K562 (cell line): ENCODE results near the gene LTBP2. TPM values are rescaled to one million over a fixed set of nuclear protein-coding genes. Genes with fewer than 3 reads are reported as not detected.

ENCODE experiments used
- ATAC-seq: fragments of 200-7000 bp; cut with Tn5 transposase; 3 replicates; pipeline ENCODE4 v1.9.1; 2020; ENCODE audit warnings: moderate library complexity
- BruUV-seq: library from RNA; stranded (reverse); fragments of 400-500 nt; replicated peaks from 2 replicates; lab custom pipeline; 2021; lab: Mats Ljungman, UMichigan
- CTCF ChIA-PET: fragments of 300-600 bp; formaldehyde crosslinking; extraction: SDS; loops from one replicate; lab custom pipeline; 2021; ENCODE audit warnings: low intra/inter-chr PET ratio; lab: Yijun Ruan, JAX
- POLR2A ChIA-PET: fragments of 300-600, 350-650 bp; sonication (Branson Sonifier 250); formaldehyde crosslinking; extraction: SDS; loops from one replicate; lab custom pipeline; 2021; ENCODE audit warnings: antibody characterized with exemption, inconsistent platforms; lab: Yijun Ruan, JAX
- DNase-seq, 4 experiments: peaks; one replicate each; pipeline versions ENCODE4 v3.0.0 to v3.0.0-alpha.2; 2011 to 2018; ENCODE audit warnings: low spot score in 3 of 4, mixed read lengths in 3 of 4; ENCODE audit errors: extremely low read depth in 1 of 4
- FAIRE-seq: peaks from 2 replicates; lab custom pipeline; 2011; peaks lifted over from hg19 to GRCh38; lab: Jason Lieb, UNC
- H2AFZ ChIP-seq: 2 replicates; pipeline ENCODE4 v1.6.0; 2011; ENCODE audit warnings: low read depth, low read length, control low read depth, inconsistent platforms
- H3K27ac ChIP-seq: fragments of 200-600 bp; 3 replicates; pipeline ENCODE4 v1.8.0; 2011; ENCODE audit warnings: low read depth, mild to moderate bottlenecking, control low read depth, inconsistent platforms, low read length, moderate library complexity, mixed read lengths; ENCODE audit errors: extremely low read depth
- H3K27me3 ChIP-seq, 2 experiments: fragments of 300-600 bp in 1 of 2; 2 replicates in 1 of 2; 3 replicates in 1 of 2; pipeline versions ENCODE4 v1.6.0 to v1.8.0; 2011; ENCODE audit warnings: inconsistent platforms in 2 of 2, low read length in 2 of 2, mild to moderate bottlenecking in 1 of 2, mixed read lengths in 1 of 2, moderate library complexity in 1 of 2; ENCODE audit not compliant: control insufficient read depth in 2 of 2, insufficient read depth in 2 of 2
- H3K36me3 ChIP-seq: fragments of 300-600 bp; 3 replicates; pipeline ENCODE4 v1.8.0; 2011; ENCODE audit warnings: mild to moderate bottlenecking, low read length, inconsistent platforms; ENCODE audit not compliant: control insufficient read depth, insufficient read depth
- H3K4me1 ChIP-seq, 2 experiments: fragments of 200-600 bp in 1 of 2; replicated peaks in 1 of 2; 2 replicates in 1 of 2; 3 replicates in 1 of 2; pipeline versions ENCODE4 v1.5.1 to v1.8.0; 2011; ENCODE audit warnings: inconsistent platforms in 2 of 2, low read length in 2 of 2, mild to moderate bottlenecking in 1 of 2, mixed read lengths in 1 of 2, moderate library complexity in 1 of 2; ENCODE audit not compliant: control insufficient read depth in 2 of 2, insufficient read depth in 2 of 2
- H3K4me2 ChIP-seq: 2 replicates; pipeline ENCODE4 v1.6.1; 2011; ENCODE audit warnings: low read length, control low read depth, inconsistent platforms, mixed read lengths; ENCODE audit not compliant: insufficient read depth
- H3K4me3 ChIP-seq: fragments of 200-600 bp; sonication (generic), shearing (Covaris generic); 2 replicates; pipeline ENCODE4 v1.5.1; 2016; ENCODE audit warnings: control low read depth, inconsistent platforms
- H3K79me2 ChIP-seq: fragments of 200-600 bp; 3 replicates; pipeline ENCODE4 v1.8.0; 2011; ENCODE audit warnings: low read length, inconsistent platforms; ENCODE audit not compliant: control insufficient read depth, insufficient read depth
- H3K9ac ChIP-seq, 2 experiments: 2 replicates each; pipeline versions ENCODE4 v1.6.0 to v1.6.1; 2011; ENCODE audit warnings: low read depth in 2 of 2, low read length in 2 of 2, control low read depth in 1 of 2, inconsistent platforms in 1 of 2, mild to moderate bottlenecking in 1 of 2, mixed read lengths in 1 of 2; ENCODE audit not compliant: insufficient read depth in 1 of 2
- H3K9me1 ChIP-seq: one replicate; pipeline ENCODE4 v1.6.0; 2011; ENCODE audit warnings: inconsistent platforms, mild to moderate bottlenecking, low read length, moderate library complexity; ENCODE audit not compliant: control insufficient read depth, insufficient read depth
- H3K9me3 ChIP-seq: replicated peaks from 2 replicates; pipeline ENCODE4 v1.5.1; 2011; ENCODE audit warnings: low read depth, low read length, inconsistent platforms; ENCODE audit not compliant: control insufficient read depth, insufficient read depth
- H4K20me1 ChIP-seq: replicated peaks from 2 replicates; pipeline ENCODE4 v1.6.1; 2011; ENCODE audit warnings: low read length, inconsistent platforms, mixed read lengths; ENCODE audit not compliant: control insufficient read depth, insufficient read depth
- BCL6 ChIP-seq: fragments of 250-450 bp; sonication (Bioruptor Pico); IDR thresholded peaks from 2 replicates; pipeline ENCODE4 v1.4.0; 2020
- EHMT2 ChIP-seq: fragments of 450-650 bp; IDR thresholded peaks from 2 replicates; pipeline ENCODE4 v1.6.1; 2018; ENCODE audit warnings: antibody characterized with exemption
- FOXJ3 ChIP-seq: sonication (generic); formaldehyde crosslinking; IDR thresholded peaks from 2 replicates; pipeline ENCODE4 v1.4.0; 2020; ENCODE audit warnings: mild to moderate bottlenecking, missing genetic modification reagents
- NFIC ChIP-seq: fragments of 450-650 bp; IDR thresholded peaks from 2 replicates; pipeline ENCODE4 v1.6.1; 2017; ENCODE audit warnings: mild to moderate bottlenecking, inconsistent platforms
- SAP30 ChIP-seq: fragments of 200-600 bp; sonication (generic); IDR thresholded peaks from 2 replicates; pipeline ENCODE4 v1.6.1; 2012; ENCODE audit warnings: borderline replicate concordance, low read depth, mild to moderate bottlenecking, moderate library complexity, low read length, control low read depth, inconsistent platforms; ENCODE audit not compliant: insufficient read depth, poor library complexity, severe bottlenecking
- TRIM28 ChIP-seq: fragments of 450-650 bp; IDR thresholded peaks from 2 replicates; pipeline ENCODE4 v1.6.1; 2017
- WGBS: fragments of 100-300 bp; shearing (Covaris generic); methylation state at CpG from one replicate; pipeline ENCODE4 v1.1.6; 2016; ENCODE audit warnings: low coverage, mixed read lengths; ENCODE audit not compliant: insufficient coverage; ENCODE audit errors: missing lambda C conversion rate; 5-methylcytosine and 5-hydroxymethylcytosine counted together
- in situ Hi-C: fragments of 300-500 bp; cut with MboI; formaldehyde crosslinking; loops from 4 replicates; pipeline ENCODE4 v1.15.0; 2018; ENCODE audit warnings: inconsistent platforms, mixed read lengths
- intact Hi-C: fragments of 100-400 bp; cut with micrococcal nuclease; formaldehyde crosslinking; loops from 2 replicates; pipeline ENCODE4 v1.14.2; 2022
- polyA plus RNA-seq, 8 experiments: library from polyadenylated mRNA; depleted of rRNA in 4 of 8; stranded (reverse) in 5 of 8; unstranded in 3 of 8; fragments of >200 nt; fragmentation: Nextera tagmentation in 2 of 8; fragmentation: Illumina TruSeq in 1 of 8; extraction: Ambion mirVana in 2 of 8; extraction: Trizol in 1 of 8; gene quantifications; 2 replicates each; pipeline versions ENCODE4 v1.2.1 to v1.2.3, GENCODE V29; 2011 to 2014; ENCODE audit warnings: inconsistent platforms in 1 of 8, missing spikeins in 1 of 8
- total RNA-seq, 7 experiments: library from RNA; depleted of rRNA in 6 of 7; stranded (reverse); fragments of >200 nt in 6 of 7; fragmentation: Illumina TruSeq in 2 of 7; extraction: Trizol in 2 of 7; gene quantifications; 2 replicates each; pipeline versions ENCODE4 v1.2.1 to v1.2.3, GENCODE V29; 2011 to 2021; ENCODE audit warnings: low replicate concordance in 1 of 7

The LTBP2 gene
- total and polyA plus RNA-seq, 9 of the 15 experiments (the other 6 are each of a cell fraction or from before 2014, with no cell fraction given): under 0.01 to 0.18 (median 0.03) TPM; not detected in 3

DNA sequence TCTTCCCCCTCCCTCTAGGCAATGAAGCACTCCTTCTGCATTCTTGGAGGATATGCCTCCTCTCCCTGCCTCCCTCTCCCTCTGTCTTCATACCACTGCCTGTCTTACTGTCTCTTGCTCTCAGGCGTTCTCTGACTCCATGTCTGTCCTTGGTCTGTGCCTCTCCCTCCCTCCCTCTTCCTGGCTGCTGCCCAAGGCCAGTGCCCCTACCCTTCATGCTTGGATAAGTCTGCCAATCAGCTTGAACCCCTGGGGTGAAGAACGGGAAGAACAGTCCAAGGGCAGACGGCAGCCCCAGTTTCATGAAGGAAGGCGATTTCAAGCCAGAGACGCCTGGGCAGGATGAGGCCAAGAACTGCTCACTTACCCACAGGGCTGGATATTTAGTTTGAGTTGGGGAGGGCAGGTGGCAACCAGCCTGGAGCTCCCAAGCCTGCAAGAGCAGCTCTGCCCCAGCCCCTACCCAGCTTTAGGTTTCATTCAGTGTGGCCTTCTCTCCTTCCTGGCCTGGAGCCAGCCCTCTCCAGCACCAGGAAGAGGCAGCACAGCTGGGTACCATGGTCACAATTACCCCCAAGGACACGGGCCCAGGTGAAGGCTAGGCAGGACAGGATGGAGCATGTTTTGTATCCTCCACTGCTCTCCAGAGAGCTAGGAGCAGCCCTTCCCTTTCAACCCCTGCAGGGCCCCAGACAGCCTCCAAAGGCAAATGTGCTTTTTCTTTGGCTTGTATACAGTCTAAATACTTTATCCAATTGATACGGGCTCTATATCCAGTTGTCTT is 35.8 kb upstream of the LTBP2 start:
- no peaks in the 10 kb centered on the region for H3K9me3 ChIP-seq
- 3% methylated on average over 5 of the region's 7 CpGs for WGBS
- no peak overlapping the region for H3K27ac ChIP-seq
- DNase-seq: no peak
- TF ChIP-seq TRIM28: no peak
- TF ChIP-seq BCL6 (CRISPR knock-in tag): no peak
- TF ChIP-seq FOXJ3 (CRISPR knock-in tag): no peak
- peak; percentile 50 for TF ChIP-seq NFIC
- no peak for TF ChIP-seq SAP30
- TF ChIP-seq EHMT2: no peak
- no peak for FAIRE-seq
- H3K79me2 ChIP-seq: no peaks in the 10 kb centered on the region
- intact Hi-C loops: no loop called here
- H3K27me3 ChIP-seq: no peaks in the 10 kb centered on the region; a peak in 2 of 5 replicates
- CTCF ChIA-PET: no interaction called here
- H3K4me3 ChIP-seq: no peak overlapping the region
- no peaks in the 10 kb centered on the region for H3K9me1 ChIP-seq
- H3K4me1 ChIP-seq: peaks cover 0 to 3% of the 10 kb centered on the region in 2 experiments; a peak in 3 of 5 replicates
- no peak for ATAC-seq
- no peak overlapping the region for H2AFZ ChIP-seq
- no TSS peak for BruUV-seq
- POLR2A ChIA-PET: interaction anchor here (0.6 to 1.6 kb wide), 3 partner anchors 8 to 1658 kb away, joined by 3 to 5 read pairs (median 3); no protein-coding TSS in a partner anchor
- no peaks in the 10 kb centered on the region for H4K20me1 ChIP-seq
- no peak overlapping the region for H3K4me2 ChIP-seq
- no peaks in the 10 kb centered on the region for H3K36me3 ChIP-seq
- no peak overlapping the region for H3K9ac ChIP-seq
- in situ Hi-C loops: no loop called here
